Ishikawa (cell line): ENCODE measurements around the gene C10orf62.

Source experiments
- CEBPB ChIP-seq: IDR thresholded peaks from 2 replicates; pipeline ENCODE4 v1.6.1; 2012
- CREB1 ChIP-seq: IDR thresholded peaks from 2 replicates; pipeline ENCODE4 v1.6.1; 2012; ENCODE audit warnings: low read depth
- EP300 ChIP-seq: IDR thresholded peaks from 2 replicates; pipeline ENCODE4 v1.6.1; 2012; ENCODE audit warnings: borderline replicate concordance
- MAX ChIP-seq: IDR thresholded peaks from 2 replicates; pipeline ENCODE4 v1.6.1; 2012
- NFIC ChIP-seq: IDR thresholded peaks from 2 replicates; pipeline ENCODE4 v1.6.1; 2012
- RAD21 ChIP-seq: IDR thresholded peaks from 2 replicates; pipeline ENCODE4 v1.6.1; 2012; ENCODE audit warnings: low read depth
- REST ChIP-seq: IDR thresholded peaks from 2 replicates; pipeline ENCODE4 v1.6.1; 2012; ENCODE audit warnings: low read depth, mild to moderate bottlenecking
- TAF1 ChIP-seq: IDR thresholded peaks from 2 replicates; pipeline ENCODE4 v1.6.1; 2012; ENCODE audit warnings: low read depth, mild to moderate bottlenecking
- TCF12 ChIP-seq: IDR thresholded peaks from 2 replicates; pipeline ENCODE4 v1.6.1; 2012; ENCODE audit warnings: low read depth
- USF1 ChIP-seq: IDR thresholded peaks from 2 replicates; pipeline ENCODE4 v1.6.1; 2012
- YY1 ChIP-seq: IDR thresholded peaks from 2 replicates; pipeline ENCODE4 v1.6.1; 2012; ENCODE audit warnings: low read depth

- TF ChIP-seq TCF12 (no peak), CREB1 (no peak), RAD21 (no peak), TAF1 (no peak), CEBPB (no peak), MAX (no peak), YY1 (no peak), EP300 (no peak), REST (no peak), NFIC (no peak), USF1 (no peak)
These were observed 18.6 kb upstream of the C10orf62 start for GRCh38 chr10:97570789-97571471.
